GM12878 (cell line): ENCODE measurements around the gene CCNI. TPM values are rescaled to one million over a fixed set of nuclear protein-coding genes. Genes with fewer than 3 reads are reported as not detected.

Experiments
- ATAC-seq: fragments of 200-7000 bp; cut with Tn5 transposase; 3 replicates; pipeline ENCODE4 v1.9.1; 2020; ENCODE audit warnings: mild to moderate bottlenecking, moderate library complexity
- BruUV-seq: library from RNA; stranded (reverse); fragments of 400-500 nt; replicated peaks from 2 replicates; lab custom pipeline; 2021; lab: Mats Ljungman, UMichigan
- CTCF ChIA-PET: fragments of 300-600 bp; sonication (Branson Sonifier 250); formaldehyde crosslinking; extraction: SDS; loops from one replicate; lab custom pipeline; 2021; ENCODE audit warnings: inconsistent platforms; lab: Yijun Ruan, JAX
- POLR2A ChIA-PET: fragments of 350-600 bp; formaldehyde crosslinking; extraction: SDS; loops from one replicate; lab custom pipeline; 2021; ENCODE audit warnings: inconsistent platforms; lab: Charles Lee
- RAD21 ChIA-PET: fragments of 300-600 bp; sonication (Branson Sonifier 250); formaldehyde crosslinking; loops from one replicate; lab custom pipeline; 2023; ENCODE audit warnings: antibody characterized with exemption; ENCODE audit not compliant: unreplicated experiment; lab: Charles Lee
- SMC1A ChIA-PET: fragments of 300-600 bp; sonication (Branson Sonifier 250); formaldehyde crosslinking; loops from one replicate; lab custom pipeline; 2023; ENCODE audit not compliant: unreplicated experiment, uncharacterized antibody; lab: Charles Lee
- DNase-seq: peaks from one replicate; pipeline ENCODE4 v3.0.0-alpha.2; 2011; ENCODE audit warnings: low read depth, low spot score
- FAIRE-seq: peaks from 3 replicates; lab custom pipeline; 2011; peaks lifted over from hg19 to GRCh38; lab: Jason Lieb, UNC
- H2AFZ ChIP-seq: 2 replicates; pipeline ENCODE4 v1.6.0; 2011; ENCODE audit warnings: low read depth, low read length, control low read depth; ENCODE audit not compliant: control insufficient read depth
- H3K27ac ChIP-seq: 2 replicates; pipeline ENCODE4 v1.5.1; 2011; ENCODE audit warnings: control low read depth; ENCODE audit not compliant: control insufficient read depth, insufficient read depth
- H3K27me3 ChIP-seq, 2 experiments: replicated peaks in 1 of 2; 2 replicates each; pipeline versions ENCODE4 v1.6.0 to v1.6.1; 2011; ENCODE audit warnings: low read length in 1 of 2; ENCODE audit not compliant: control insufficient read depth in 2 of 2, insufficient read depth in 2 of 2
- H3K36me3 ChIP-seq, 2 experiments: 2 replicates each; pipeline ENCODE4 v1.5.1; 2011; ENCODE audit warnings: low read length in 1 of 2; ENCODE audit not compliant: control insufficient read depth in 2 of 2, insufficient read depth in 2 of 2
- H3K4me1 ChIP-seq: 2 replicates; pipeline ENCODE4 v1.6.1; 2011; ENCODE audit warnings: mild to moderate bottlenecking, low read length, moderate library complexity, mixed read lengths; ENCODE audit not compliant: control insufficient read depth, insufficient read depth
- H3K4me2 ChIP-seq: 2 replicates; pipeline ENCODE4 v1.6.0; 2011; ENCODE audit warnings: control low read depth; ENCODE audit not compliant: control insufficient read depth, insufficient read depth
- H3K4me3 ChIP-seq: fragments of 200-600 bp; sonication (generic); 2 replicates; pipeline ENCODE4 v1.5.1; 2016
- H3K79me2 ChIP-seq: 2 replicates; pipeline ENCODE4 v1.6.0; 2011; ENCODE audit warnings: low read length; ENCODE audit not compliant: control insufficient read depth, insufficient read depth
- H3K9ac ChIP-seq: 2 replicates; pipeline ENCODE4 v1.8.0; 2011; ENCODE audit warnings: low read length, control low read depth, mixed read lengths; ENCODE audit not compliant: control insufficient read depth, insufficient read depth
- H3K9me3 ChIP-seq: replicated peaks from 3 replicates; pipeline ENCODE4 v1.5.1; 2011; ENCODE audit warnings: mild to moderate bottlenecking, low read length; ENCODE audit not compliant: control insufficient read depth, insufficient read depth
- H4K20me1 ChIP-seq: 2 replicates; pipeline ENCODE4 v1.6.0; 2011; ENCODE audit not compliant: control insufficient read depth, insufficient read depth
- BMI1 ChIP-seq: fragments of 450-650 bp; IDR thresholded peaks from 2 replicates; pipeline ENCODE4 v1.6.1; 2016; ENCODE audit warnings: mild to moderate bottlenecking, moderate library complexity, borderline replicate concordance
- PAX5 ChIP-seq: IDR thresholded peaks from 2 replicates; pipeline ENCODE4 v1.6.1; 2011; ENCODE audit warnings: low read depth, low read length, borderline replicate concordance
- POU2F2 ChIP-seq: IDR thresholded peaks from 3 replicates; pipeline ENCODE4 v1.6.1; 2011; ENCODE audit warnings: low read depth, mild to moderate bottlenecking, low read length, borderline replicate concordance
- RAD21 ChIP-seq: IDR thresholded peaks from 2 replicates; pipeline ENCODE4 v1.6.1; 2011; ENCODE audit warnings: mild to moderate bottlenecking, low read depth, low read length, moderate library complexity; ENCODE audit not compliant: insufficient read depth
- SMC3 ChIP-seq: IDR thresholded peaks from 2 replicates; pipeline ENCODE4 v1.6.1; 2011; ENCODE audit warnings: low read length, improper control_type of control experiment, borderline replicate concordance
- ZBED1 ChIP-seq: IDR thresholded peaks from 2 replicates; pipeline ENCODE4 v1.6.1; 2016; ENCODE audit warnings: borderline replicate concordance
- WGBS: methylation state at CpG from one replicate; pipeline ENCODE4 v1.1.6; 2016; ENCODE audit warnings: low lambda C conversion rate; ENCODE audit not compliant: insufficient replicate concordance, insufficient coverage; ENCODE audit errors: missing lambda C conversion rate; 5-methylcytosine and 5-hydroxymethylcytosine counted together
- in situ Hi-C: fragments of 300-500 bp; cut with MboI; formaldehyde crosslinking; loops from 9 replicates; pipeline ENCODE4 v1.14.3; 2018; ENCODE audit warnings: mixed read lengths
- intact Hi-C: fragments of 100-400 bp; cut with micrococcal nuclease; formaldehyde crosslinking; loops from one replicate; pipeline ENCODE4 v1.14.2; 2022; ENCODE audit not compliant: unreplicated experiment
- polyA plus RNA-seq, 11 experiments: library from polyadenylated mRNA; depleted of rRNA in 4 of 11; unstranded in 6 of 11; stranded (reverse) in 5 of 11; fragments of >200 nt; fragmentation: Nextera tagmentation in 4 of 11; fragmentation: Illumina TruSeq in 1 of 11; extraction: Ambion mirVana in 4 of 11; extraction: Trizol in 1 of 11; gene quantifications; 1 replicate in 1 of 11; 2 replicates in 10 of 11; pipeline versions ENCODE4 v1.2.1 to v1.2.3, GENCODE V29; 2011 to 2016; ENCODE audit warnings: inconsistent platforms in 2 of 11, missing spikeins in 2 of 11, low read depth in 1 of 11
- total RNA-seq, 4 experiments: library from RNA; depleted of rRNA in 3 of 4; stranded (reverse); fragments of >200 nt in 3 of 4; fragmentation: Illumina TruSeq in 1 of 4; extraction: Trizol in 1 of 4; gene quantifications; 2 replicates each; pipeline versions ENCODE4 v1.2.1 to v1.2.3, GENCODE V29; 2013 to 2021
- TF ChIP-seq, protein P1 (sequence below), 3 experiments: IDR thresholded peaks in 2 of 3; conservative IDR thresholded peaks in 1 of 3; 2 replicates each; pipeline ENCODE4 v1.5.1; 2011; ENCODE audit warnings: low read depth in 3 of 3, low read length in 3 of 3, mild to moderate bottlenecking in 3 of 3, control low read depth in 2 of 3, moderate library complexity in 2 of 3, inconsistent platforms in 1 of 3, mixed read lengths in 1 of 3; ENCODE audit not compliant: control insufficient read depth in 2 of 3, insufficient read depth in 1 of 3; ENCODE audit errors: extremely low read depth in 1 of 3

Gene CCNI
- total and polyA plus RNA-seq, 10 of the 15 experiments (the other 5 are each of a cell fraction or from before 2014, with no cell fraction given): 70.6 to 178 (median 105) TPM

DNA sequence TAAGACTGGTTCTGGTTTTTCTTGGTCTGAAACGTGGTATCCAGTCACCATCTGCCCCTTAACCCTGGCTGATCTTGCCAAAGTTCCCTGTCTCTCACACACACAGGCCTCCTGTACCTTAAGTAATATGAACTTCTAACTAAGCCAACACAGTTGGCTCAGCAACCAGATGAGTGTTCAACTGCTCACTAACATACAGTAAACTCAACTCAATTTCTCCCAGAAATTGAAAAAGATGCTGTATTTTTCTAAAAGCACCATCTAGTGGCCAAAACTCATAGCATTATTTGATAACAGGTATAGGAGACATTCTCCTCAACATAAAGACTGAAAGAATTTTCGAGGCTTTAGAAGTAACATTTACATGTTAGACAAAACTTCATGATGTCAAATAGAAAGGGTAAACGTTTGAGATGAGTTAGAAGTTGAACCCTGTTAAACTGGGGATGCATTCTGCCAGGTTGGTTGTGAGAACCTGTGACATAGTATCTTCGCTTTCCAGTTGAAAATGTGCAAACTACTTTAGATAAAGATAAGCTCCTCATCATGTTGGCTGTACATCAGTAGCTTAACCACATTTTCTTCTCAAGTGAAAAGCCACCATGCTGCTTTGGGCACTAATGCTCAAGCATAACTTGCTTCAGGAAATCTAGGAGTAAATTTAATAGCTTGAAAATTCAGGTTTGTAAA is 31.2 kb downstream of the CCNI start:
- Histone ChIP-seq H3K27me3 (no peaks in the 10 kb centered on the region), H3K9me3 (no peaks in the 10 kb centered on the region), H3K4me1 (no peaks in the 10 kb centered on the region), H3K36me3 (peaks cover 6 to 14% of the 10 kb centered on the region in 2 experiments), H4K20me1 (no peaks in the 10 kb centered on the region), H3K79me2 (no peaks in the 10 kb centered on the region), H3K4me2 (no peak overlapping the region), H3K27ac (no peak overlapping the region), H2AFZ (no peak overlapping the region), H3K4me3 (no peak overlapping the region), H3K9ac (no peak overlapping the region)
- WGBS: 53% methylated on average over 4 of the region's 4 CpGs
- ATAC-seq: peak; percentile 69
- CTCF ChIA-PET: interaction anchor here (0.7 to 15.2 kb wide), 46 partner anchors 8 to 893 kb away, joined by 3 to 258 read pairs (median 5); partner anchors contain the start of gene SEPTIN11
- intact Hi-C loops: loop anchor here (5.0 kb wide), 2 partner anchors 97 to 612 kb away; partner anchors contain the start of gene SEPTIN11
- no TSS peak for BruUV-seq
- SMC1A ChIA-PET: interaction anchor here (0.6 to 3.3 kb wide), 25 partner anchors 8 to 536 kb away, joined by 3 to 42 read pairs (median 3); no protein-coding TSS in a partner anchor
- peak; percentile 8 for DNase-seq
- TF ChIP-seq, protein P1, sequence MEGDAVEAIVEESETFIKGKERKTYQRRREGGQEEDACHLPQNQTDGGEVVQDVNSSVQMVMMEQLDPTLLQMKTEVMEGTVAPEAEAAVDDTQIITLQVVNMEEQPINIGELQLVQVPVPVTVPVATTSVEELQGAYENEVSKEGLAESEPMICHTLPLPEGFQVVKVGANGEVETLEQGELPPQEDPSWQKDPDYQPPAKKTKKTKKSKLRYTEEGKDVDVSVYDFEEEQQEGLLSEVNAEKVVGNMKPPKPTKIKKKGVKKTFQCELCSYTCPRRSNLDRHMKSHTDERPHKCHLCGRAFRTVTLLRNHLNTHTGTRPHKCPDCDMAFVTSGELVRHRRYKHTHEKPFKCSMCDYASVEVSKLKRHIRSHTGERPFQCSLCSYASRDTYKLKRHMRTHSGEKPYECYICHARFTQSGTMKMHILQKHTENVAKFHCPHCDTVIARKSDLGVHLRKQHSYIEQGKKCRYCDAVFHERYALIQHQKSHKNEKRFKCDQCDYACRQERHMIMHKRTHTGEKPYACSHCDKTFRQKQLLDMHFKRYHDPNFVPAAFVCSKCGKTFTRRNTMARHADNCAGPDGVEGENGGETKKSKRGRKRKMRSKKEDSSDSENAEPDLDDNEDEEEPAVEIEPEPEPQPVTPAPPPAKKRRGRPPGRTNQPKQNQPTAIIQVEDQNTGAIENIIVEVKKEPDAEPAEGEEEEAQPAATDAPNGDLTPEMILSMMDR (IDR thresholded peaks at IDR 0.05 in 2 of 3, conservative IDR thresholded peaks at IDR 0.05 in 1 of 3; ENCODE audit: control insufficient read depth in 2 of 3, extremely low read depth in 1 of 3, insufficient read depth in 1 of 3, low read depth in 3 of 3, low read length in 3 of 3): peak; percentile 51 to 71 (median 65)
- peak; percentile 50 for TF ChIP-seq RAD21
- TF ChIP-seq ZBED1: 0 out of 2 replicates have a peak, but pooled peaks have one; percentile 17
- TF ChIP-seq BMI1: no peak
- TF ChIP-seq PAX5: no peak
- TF ChIP-seq POU2F2: no peak
- peak; percentile 62; the same call in 1 of the 2 replicates for TF ChIP-seq SMC3
- POLR2A ChIA-PET: interaction anchor here (0.6 to 1.0 kb wide), 5 partner anchors 51 to 161 kb away, joined by 3 to 8 read pairs (median 5); no protein-coding TSS in a partner anchor
- FAIRE-seq: no peak
- RAD21 ChIA-PET: interaction anchor here (0.7 to 2.5 kb wide), 14 partner anchors 12 to 613 kb away, joined by 3 to 12 read pairs (median 4); no protein-coding TSS in a partner anchor
- in situ Hi-C loops: loop anchor here (5.0 kb wide), 1 partner anchor 532 kb away; no protein-coding TSS in a partner anchor
